A549 (cell line): ENCODE measurements around the gene SCT. TPM values are rescaled to one million over a fixed set of nuclear protein-coding genes. Genes with fewer than 3 reads are reported as not detected.
A peak's percentile ranks its signal among the peaks of the same experiment; 100 is the strongest.

Experiments used
- ATAC-seq, 2 experiments: fragments of 200-7000 bp in 1 of 2; fragments of >200 bp in 1 of 2; cut with Nextera tagmentation in 1 of 2; cut with Tn5 transposase in 1 of 2; 3 replicates each; pipeline versions ENCODE4 v1.8.0 to v1.9.1; 2018 to 2020; ENCODE audit warnings: mild to moderate bottlenecking in 1 of 2, moderate library complexity in 1 of 2
- CTCF ChIA-PET: fragments of 300-600 bp; sonication (Branson Sonifier 250); formaldehyde crosslinking; extraction: SDS; loops from one replicate; lab custom pipeline; 2021; ENCODE audit warnings: antibody characterized with exemption, inconsistent platforms; lab: Yijun Ruan, JAX
- POLR2A ChIA-PET: fragments of 350-600 bp; formaldehyde crosslinking; extraction: SDS; loops from one replicate; lab custom pipeline; 2021; ENCODE audit warnings: antibody characterized with exemption, inconsistent platforms; lab: Yijun Ruan, JAX
- DNase-seq, 2 experiments: peaks; one replicate each; pipeline versions ENCODE4 v3.0.0 to v3.0.0-alpha.2; 2011 to 2016; ENCODE audit warnings: low read depth in 1 of 2, low spot score in 1 of 2
- FAIRE-seq: peaks from 2 replicates; lab custom pipeline; 2011; peaks lifted over from hg19 to GRCh38; lab: Jason Lieb, UNC
- H3K27ac ChIP-seq, 2 experiments: fragments of >200 bp; sonication (Bioruptor Twin); formaldehyde crosslinking; 3 replicates each; pipeline ENCODE4 v1.5.1; 2016 to 2017
- H3K4me1 ChIP-seq: fragments of >200 bp; sonication (Bioruptor Twin); formaldehyde crosslinking; 3 replicates; pipeline ENCODE4 v1.6.1; 2016
- H3K4me2 ChIP-seq: fragments of >200 bp; sonication (Bioruptor Twin); formaldehyde crosslinking; 3 replicates; pipeline ENCODE4 v1.6.1; 2016
- H3K4me3 ChIP-seq: fragments of >200 bp; sonication (Bioruptor Twin); formaldehyde crosslinking; 3 replicates; pipeline ENCODE4 v1.5.1; 2016
- H3K9me3 ChIP-seq: fragments of >200 bp; sonication (Bioruptor Twin); formaldehyde crosslinking; 3 replicates; pipeline ENCODE4 v1.6.1; 2016
- BCL3 ChIP-seq: fragments of >200 bp; sonication (Bioruptor Twin); formaldehyde crosslinking; IDR thresholded peaks from 3 replicates; pipeline ENCODE4 v1.6.1; 2016
- EHF ChIP-seq: fragments of 250-450 bp; sonication (Bioruptor Pico); IDR thresholded peaks from 2 replicates; pipeline ENCODE4 v1.5.0; 2020; ENCODE audit warnings: mild to moderate bottlenecking
- ELK1 ChIP-seq: fragments of 150-350 bp; IDR thresholded peaks from 2 replicates; pipeline ENCODE4 v1.6.1; 2014; ENCODE audit warnings: low read depth, mild to moderate bottlenecking, low read length
- EP300 ChIP-seq, 2 experiments: fragments of >200 bp; sonication (Bioruptor Twin); formaldehyde crosslinking; IDR thresholded peaks; 2 replicates in 1 of 2; 3 replicates in 1 of 2; pipeline ENCODE4 v1.6.1; 2016 to 2017
- FOSB ChIP-seq: fragments of 250-450 bp; sonication (Bioruptor Pico); IDR thresholded peaks from 2 replicates; pipeline ENCODE4 v1.5.0; 2020; ENCODE audit warnings: mild to moderate bottlenecking, moderate library complexity
- HES2 ChIP-seq: fragments of >200 bp; sonication (Bioruptor Twin); formaldehyde crosslinking; IDR thresholded peaks from 2 replicates; pipeline ENCODE4 v1.6.1; 2016
- HOXB13 ChIP-seq: fragments of 250-450 bp; sonication (Bioruptor Pico); IDR thresholded peaks from 2 replicates; pipeline ENCODE4 v1.5.0; 2020; ENCODE audit warnings: low read depth, mild to moderate bottlenecking, moderate library complexity
- JUN ChIP-seq, 2 experiments: fragments of >200 bp; sonication (Bioruptor Twin); formaldehyde crosslinking; IDR thresholded peaks; 2 replicates in 1 of 2; 3 replicates in 1 of 2; pipeline ENCODE4 v1.6.1; 2016 to 2017
- JUNB ChIP-seq: fragments of >200 bp; sonication (Bioruptor Twin); formaldehyde crosslinking; IDR thresholded peaks from 2 replicates; pipeline ENCODE4 v1.6.1; 2016
- KDM5A ChIP-seq: fragments of 200-600 bp; sonication (generic); IDR thresholded peaks from 2 replicates; pipeline ENCODE4 v1.6.1; 2016; ENCODE audit warnings: antibody characterized with exemption, mild to moderate bottlenecking
- MYC ChIP-seq: IDR thresholded peaks from 2 replicates; pipeline ENCODE4 v1.6.1; 2012; ENCODE audit warnings: mild to moderate bottlenecking, inconsistent platforms, low read length, improper control_type of control experiment, borderline replicate concordance
- NFE2L2 ChIP-seq: fragments of 150-350 bp; conservative IDR thresholded peaks from 2 replicates; pipeline ENCODE4 v1.6.1; 2014; ENCODE audit warnings: low read length
- RAD21 ChIP-seq, 2 experiments: fragments of >200 bp in 1 of 2; sonication (Bioruptor Twin) in 1 of 2; formaldehyde crosslinking in 1 of 2; IDR thresholded peaks in 1 of 2; conservative IDR thresholded peaks in 1 of 2; 2 replicates in 1 of 2; 3 replicates in 1 of 2; pipeline ENCODE4 v1.6.1; 2012 to 2018; ENCODE audit warnings: inconsistent platforms in 1 of 2
- RCOR1 ChIP-seq: fragments of 150-350 bp; IDR thresholded peaks from 2 replicates; pipeline ENCODE4 v1.6.1; 2014; ENCODE audit warnings: antibody characterized with exemption, low read length, low read depth
- REST ChIP-seq: fragments of 200-600 bp; sonication (generic); IDR thresholded peaks from 2 replicates; pipeline ENCODE4 v1.6.1; 2016; ENCODE audit warnings: antibody characterized with exemption, mild to moderate bottlenecking, moderate library complexity
- RFX5 ChIP-seq: fragments of 450-650 bp; IDR thresholded peaks from 2 replicates; pipeline ENCODE4 v1.7.1; 2014; ENCODE audit warnings: antibody characterized with exemption, mild to moderate bottlenecking, moderate library complexity
- RNF2 ChIP-seq: fragments of 200-600 bp; sonication (generic); IDR thresholded peaks from 2 replicates; pipeline ENCODE4 v1.6.1; 2016; ENCODE audit warnings: low read depth, mild to moderate bottlenecking, antibody characterized with exemption, moderate library complexity, borderline replicate concordance
- TFCP2L1 ChIP-seq: fragments of 250-450 bp; sonication (Bioruptor Pico); IDR thresholded peaks from 2 replicates; pipeline ENCODE4 v1.5.0; 2021; ENCODE audit warnings: mild to moderate bottlenecking
- ZC3H11A ChIP-seq: fragments of 450-650 bp; IDR thresholded peaks from 2 replicates; pipeline ENCODE4 v1.6.1; 2014; ENCODE audit warnings: antibody characterized with exemption, mild to moderate bottlenecking
- WGBS: methylation state at CpG from one replicate; pipeline ENCODE4 v1.1.6; 2017; ENCODE audit errors: missing lambda C conversion rate; 5-methylcytosine and 5-hydroxymethylcytosine counted together
- polyA plus RNA-seq, 4 experiments: library from polyadenylated mRNA; depleted of rRNA in 3 of 4; stranded (reverse); fragments of >200 nt; fragmentation: RNase III in 1 of 4; extraction: RNeasy Plus Mini Kit Qiagen cat#74134 plus additional on column Dnase treatment in 1 of 4; gene quantifications; 2 replicates in 3 of 4; 3 replicates in 1 of 4; pipeline ENCODE4 v1.2.3, GENCODE V29; 2011 to 2017
- TF ChIP-seq, protein P1 (sequence below): fragments of 450-650 bp; IDR thresholded peaks from 2 replicates; pipeline ENCODE4 v1.6.1; 2014; ENCODE audit warnings: antibody characterized with exemption

SCT gene
- polyA plus RNA-seq, 2 of the 4 experiments (the other 2 are of a cell fraction) = not detected

DNA sequence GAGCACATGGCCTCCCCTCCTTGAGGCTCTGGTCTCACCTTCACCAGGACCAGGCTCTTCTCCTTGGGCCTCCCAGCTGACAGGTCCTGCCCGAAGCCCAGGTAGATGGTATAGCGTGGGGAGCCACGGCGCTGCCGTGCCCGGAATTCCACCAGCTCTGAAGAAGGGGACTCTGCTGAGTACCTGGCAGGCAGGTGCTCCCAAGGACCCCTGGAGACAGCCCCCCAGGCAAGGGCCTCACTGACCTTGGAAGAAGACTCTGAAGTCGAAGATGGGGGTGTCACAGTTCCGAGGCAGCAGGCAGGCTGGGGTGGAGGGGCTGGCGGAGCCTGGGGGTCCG lies 14.1 kb downstream of the SCT start:
- CTCF ChIA-PET = interaction anchor here (0.7 to 1.5 kb wide), 5 partner anchors 10 to 111 kb away, joined by 3 to 5 read pairs (median 3); no protein-coding TSS in a partner anchor
- no peak for DNase-seq
- Histone ChIP-seq H3K4me3 (no peak overlapping the region), H3K27ac (no peak overlapping the region), H3K9me3 (no peaks in the 10 kb centered on the region), H3K4me2 (no peak overlapping the region), H3K4me1 (peaks cover 13% of the 10 kb centered on the region; the same call in 2 of the 3 replicates)
- 98% methylated on average over 6 of the region's 10 CpGs for WGBS
- TF ChIP-seq RNF2 (no peak), FOSB (CRISPR knock-in tag) (no peak), RAD21 (conservative IDR thresholded peaks at IDR 0.05 in 1 of 2, IDR thresholded peaks at IDR 0.05 in 1 of 2) (no peak)
- no peak for FAIRE-seq
- POLR2A ChIA-PET = interaction anchor here (1.0 to 1.5 kb wide), 2 partner anchors 37 kb away, joined by 4 to 5 read pairs; partner anchors contain the start of gene PHRF1
- no peak for ATAC-seq

- no peak overlapping the region for H3K4me3 ChIP-seq
- H3K4me1 ChIP-seq = peaks cover 13% of the 10 kb centered on the region; the same call in 2 of the 3 replicates
- ChIA-PET CTCF (interaction anchor here (0.6 to 2.7 kb wide), 6 partner anchors 11 to 110 kb away, joined by 3 to 8 read pairs (median 3); no protein-coding TSS in a partner anchor), POLR2A (interaction anchor here (1.0 kb wide), 1 partner anchor 36 kb away, joined by 4 read pairs; the partner anchor contains the start of gene PHRF1)
- H3K9me3 ChIP-seq = no peaks in the 10 kb centered on the region
- DNase-seq = peak; percentile 35 to 57
- no peak overlapping the region for H3K4me2 ChIP-seq
- no peak for TF ChIP-seq JUN (IDR thresholded peaks at IDR 0.05)
- no peak for TF ChIP-seq REST
- no peak for TF ChIP-seq RFX5
- TF ChIP-seq HOXB13 = no peak
- no peak for TF ChIP-seq NFE2L2
- no peak for TF ChIP-seq EP300 (IDR thresholded peaks at IDR 0.05)
- TF ChIP-seq ELK1 = no peak
- TF ChIP-seq TFCP2L1 (CRISPR knock-in tag) = no peak
- TF ChIP-seq, protein P1, sequence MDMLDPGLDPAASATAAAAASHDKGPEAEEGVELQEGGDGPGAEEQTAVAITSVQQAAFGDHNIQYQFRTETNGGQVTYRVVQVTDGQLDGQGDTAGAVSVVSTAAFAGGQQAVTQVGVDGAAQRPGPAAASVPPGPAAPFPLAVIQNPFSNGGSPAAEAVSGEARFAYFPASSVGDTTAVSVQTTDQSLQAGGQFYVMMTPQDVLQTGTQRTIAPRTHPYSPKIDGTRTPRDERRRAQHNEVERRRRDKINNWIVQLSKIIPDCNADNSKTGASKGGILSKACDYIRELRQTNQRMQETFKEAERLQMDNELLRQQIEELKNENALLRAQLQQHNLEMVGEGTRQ = no peak
- TF ChIP-seq KDM5A = no peak
- no peak for TF ChIP-seq BCL3
- TF ChIP-seq MYC = no peak
- no peak for TF ChIP-seq RCOR1
- TF ChIP-seq JUNB = no peak
- no peak for TF ChIP-seq ZC3H11A
- no peak for TF ChIP-seq HES2
- no peak for TF ChIP-seq EHF (CRISPR knock-in tag)
- TF ChIP-seq, all 56 proteins: peak for 0
- H3K27ac ChIP-seq = no peak overlapping the region
- ATAC-seq (0 out of 6 replicates have a peak, but pooled peaks of 1 of the 2 experiments have one; percentile 17), FAIRE-seq (no peak)
- 80% methylated on average over 18 of the region's 27 CpGs for WGBS
These were observed 14.6 kb downstream of the SCT start for GRCh38 chr11:612201-612960.
